Endometrium (tissue), 2 donors: ENCODE measurements around the gene SNX6.
"Not testable (repeated sequence)": the region's sequence is repeated elsewhere in the genome, so short reads cannot be mapped to it uniquely, and the experiment has no call there.

Experiments used
- FAIRE-seq: peaks from 2 replicates; lab custom pipeline; 2012; peaks lifted over from hg19 to GRCh38; lab: Jason Lieb, UNC
- donor health status: control.
- donor health status: control.

Gene SNX6

DNA sequence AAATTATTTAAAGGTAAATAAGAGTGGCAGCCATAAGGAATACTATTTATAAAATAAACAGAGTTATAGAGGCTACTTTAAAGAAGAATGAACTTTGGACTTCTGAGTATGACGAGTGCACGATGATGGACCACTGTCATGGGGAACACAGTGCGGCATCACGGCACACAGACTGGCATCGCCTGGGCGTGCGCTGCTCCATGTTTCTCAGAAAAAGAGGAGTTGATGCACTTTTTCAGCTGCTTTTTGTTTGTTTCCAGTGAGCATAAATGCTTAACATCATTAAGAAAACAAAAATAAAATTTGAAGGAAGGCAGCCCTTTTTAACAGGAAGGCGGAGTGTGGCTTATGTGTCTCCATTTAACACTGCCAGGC, 67.2 kb downstream of the SNX6 start:
- FAIRE-seq = no peak

DNA sequence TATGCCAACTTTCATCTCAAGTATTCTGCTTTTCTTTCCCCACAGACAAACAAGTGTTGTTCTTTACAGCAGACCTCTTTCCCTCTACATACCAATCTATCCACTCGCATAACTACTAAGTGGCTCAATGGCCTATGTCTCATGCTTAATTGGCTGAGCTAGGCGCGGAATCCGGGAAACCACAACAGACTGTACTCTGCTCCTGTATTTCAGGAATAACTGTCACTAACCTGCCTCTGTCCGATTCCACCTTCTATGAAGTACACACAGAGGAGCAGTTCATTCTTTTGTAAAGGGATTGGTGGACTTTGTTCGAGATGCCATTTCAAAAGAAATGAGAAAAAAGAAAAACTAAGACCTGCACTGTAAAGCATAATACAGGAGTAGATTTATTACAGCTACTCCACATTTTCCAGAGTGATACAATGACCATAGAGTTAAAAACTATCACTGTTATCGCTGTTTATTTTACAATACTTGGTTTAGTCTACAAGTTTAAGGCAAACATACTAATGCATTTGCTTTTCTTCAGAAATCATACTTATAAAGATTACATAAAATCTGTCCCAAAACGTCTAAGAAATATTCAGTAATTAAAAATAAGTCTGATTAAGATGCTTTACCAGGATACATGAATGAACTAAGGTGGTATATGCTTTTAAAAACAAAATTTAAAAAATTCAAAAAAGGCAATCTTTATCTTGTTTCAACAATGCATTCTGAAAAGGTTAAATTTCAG, 67.7 kb downstream of the SNX6 start:
- FAIRE-seq = not testable (repeated sequence)

DNA sequence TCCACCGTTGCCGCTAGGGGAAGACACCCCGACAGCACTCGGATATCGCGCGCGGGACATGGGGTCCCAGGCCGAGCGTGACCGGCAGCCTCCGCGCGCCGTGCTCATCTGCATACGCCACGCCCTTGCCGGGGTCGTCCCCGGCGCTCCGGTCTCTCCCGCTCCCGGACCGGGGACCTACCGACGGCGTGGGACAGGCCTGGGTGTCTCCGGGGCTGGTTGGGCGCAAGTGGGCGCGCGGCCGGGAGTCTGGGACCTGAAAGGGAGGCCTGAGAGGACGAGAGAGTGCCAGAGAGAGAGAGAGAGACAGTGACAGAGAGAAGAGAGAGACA, 73.5 kb downstream of the SNX6 start:
- FAIRE-seq = not testable (repeated sequence)

DNA sequence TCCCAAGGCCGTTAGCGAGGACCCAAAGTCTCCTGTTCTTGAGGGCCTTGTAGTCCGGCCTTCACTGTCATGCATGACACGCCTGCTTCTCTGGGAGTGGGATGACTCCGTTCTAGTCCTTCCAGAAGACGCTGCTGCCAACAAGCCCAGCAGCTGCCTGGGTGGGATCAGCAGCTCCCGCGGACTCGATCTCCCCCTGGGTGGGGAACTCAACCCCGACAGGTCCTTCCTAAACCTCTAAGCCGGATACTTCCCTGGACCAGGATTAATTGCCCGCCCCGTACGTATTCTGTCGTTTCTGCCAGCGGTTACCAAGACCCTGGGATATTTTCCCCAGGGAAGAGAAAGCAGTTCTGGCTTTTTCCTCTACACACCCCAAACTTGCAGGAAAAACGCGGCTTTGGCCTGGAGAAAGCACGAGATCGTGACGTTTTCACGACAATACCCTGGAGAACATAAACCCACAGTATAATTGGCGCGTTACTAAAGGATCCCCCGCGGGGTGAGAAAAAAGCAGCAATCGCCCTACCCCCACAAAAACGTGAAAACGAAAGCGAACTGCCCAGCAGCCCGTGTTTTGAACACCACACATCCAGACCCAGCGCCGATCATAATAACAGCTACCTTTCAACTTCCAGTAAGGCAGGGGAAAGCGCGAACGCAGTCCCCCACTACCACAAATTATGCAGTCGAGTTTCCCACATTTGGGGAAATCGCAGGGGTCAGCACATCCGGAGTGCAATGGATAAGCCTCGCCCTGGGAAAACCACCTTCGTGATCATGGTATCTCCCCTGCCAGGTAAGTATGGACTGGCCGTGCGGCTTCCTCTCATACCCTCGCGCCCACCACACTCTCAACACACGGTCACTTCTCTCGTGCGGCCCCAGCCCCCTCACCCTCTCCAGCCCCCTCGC, 74.1 kb downstream of the SNX6 start:
- peak; percentile 80 for FAIRE-seq

DNA sequence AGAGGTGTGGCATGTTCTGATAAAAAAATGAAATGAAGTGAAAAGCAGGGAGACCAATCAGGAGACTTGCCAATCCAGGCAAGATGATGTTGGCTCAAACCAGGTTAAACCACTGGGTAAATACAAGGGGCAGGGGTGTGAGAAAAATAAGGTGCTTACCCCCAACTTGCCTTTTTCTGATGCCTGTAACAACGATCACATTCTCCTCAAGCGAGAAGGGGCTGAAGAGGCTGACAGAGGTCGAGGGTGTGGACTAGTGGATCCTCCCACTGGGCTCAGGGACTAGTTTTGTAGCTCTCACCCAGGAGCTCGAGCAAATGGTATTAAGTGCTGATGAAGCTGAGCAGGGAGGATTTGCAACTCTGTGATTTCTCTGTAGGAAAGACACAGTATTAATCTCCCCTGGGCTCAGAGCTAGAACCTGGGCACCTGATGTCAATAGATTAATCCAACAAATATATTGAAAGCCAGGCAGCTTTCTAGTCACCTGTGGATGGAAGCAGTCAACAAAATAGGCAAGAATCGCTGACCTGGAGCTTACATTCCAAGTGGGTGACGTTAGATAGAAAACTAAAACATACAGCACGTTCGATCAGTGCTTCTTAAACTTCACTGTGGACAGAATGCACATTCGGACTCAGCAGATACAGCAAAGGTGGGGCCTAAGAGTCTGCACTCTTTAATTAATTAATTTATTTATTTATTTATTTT, 75.3 kb downstream of the SNX6 start:
- no peak for FAIRE-seq

DNA sequence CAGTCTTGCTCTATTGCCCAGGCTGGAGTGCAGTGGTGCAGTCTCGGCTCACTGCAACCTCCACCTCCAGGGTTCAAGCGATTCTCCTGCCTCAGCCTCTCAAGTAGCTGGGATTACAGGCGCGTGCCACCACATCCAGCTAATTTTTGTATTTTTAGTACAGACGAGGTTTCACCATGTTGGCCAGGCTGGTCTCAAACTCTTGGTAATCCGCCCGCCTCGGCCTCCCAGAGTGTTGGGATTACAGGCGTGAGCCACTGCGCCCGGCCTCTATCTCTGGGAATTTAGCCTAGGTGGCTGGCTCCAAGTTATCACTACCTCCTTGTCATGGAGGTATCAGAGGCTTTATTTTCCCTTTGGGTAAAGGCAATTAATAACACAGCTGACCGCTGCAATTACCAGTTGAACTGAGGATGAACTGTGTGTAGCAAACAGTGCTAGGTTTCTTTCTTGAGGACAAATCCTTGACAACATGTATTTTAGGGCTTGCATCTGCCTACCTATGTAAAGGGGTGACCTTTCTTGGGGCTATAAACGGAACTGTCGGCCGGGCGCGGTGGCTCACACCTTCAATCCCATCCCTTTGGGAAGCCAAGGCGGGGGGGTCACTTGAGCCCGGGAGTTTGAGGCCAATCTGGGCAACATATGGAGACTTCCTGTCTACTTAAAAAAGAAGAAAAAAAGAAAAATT, 80.5 kb downstream of the SNX6 start:
- FAIRE-seq = not testable (repeated sequence)

DNA sequence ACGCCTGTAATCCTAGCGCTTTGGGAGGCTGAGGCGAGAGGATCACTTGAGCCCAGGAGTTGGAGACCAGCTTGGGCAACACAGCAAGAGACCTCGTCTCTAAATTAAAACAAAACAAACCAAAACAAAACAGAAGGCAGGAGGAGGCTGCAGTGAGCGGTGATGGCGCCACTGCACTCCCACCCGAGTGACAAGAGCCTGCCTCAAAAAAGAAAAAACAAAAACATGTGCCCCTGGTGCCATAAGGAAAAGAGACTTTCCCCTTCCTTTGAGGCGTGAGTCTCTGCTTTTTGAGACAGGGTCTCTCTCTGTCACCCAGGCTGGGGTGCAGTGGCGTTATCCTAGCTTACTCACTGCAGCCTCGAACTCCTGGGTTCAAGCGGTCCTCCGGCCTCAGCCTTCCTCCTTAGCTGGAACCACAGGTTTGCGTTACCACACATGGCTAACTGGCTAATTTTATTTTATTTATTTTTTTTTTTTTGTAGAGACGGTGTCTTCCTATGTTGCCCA, 81.4 kb downstream of the SNX6 start:
- no peak for FAIRE-seq

DNA sequence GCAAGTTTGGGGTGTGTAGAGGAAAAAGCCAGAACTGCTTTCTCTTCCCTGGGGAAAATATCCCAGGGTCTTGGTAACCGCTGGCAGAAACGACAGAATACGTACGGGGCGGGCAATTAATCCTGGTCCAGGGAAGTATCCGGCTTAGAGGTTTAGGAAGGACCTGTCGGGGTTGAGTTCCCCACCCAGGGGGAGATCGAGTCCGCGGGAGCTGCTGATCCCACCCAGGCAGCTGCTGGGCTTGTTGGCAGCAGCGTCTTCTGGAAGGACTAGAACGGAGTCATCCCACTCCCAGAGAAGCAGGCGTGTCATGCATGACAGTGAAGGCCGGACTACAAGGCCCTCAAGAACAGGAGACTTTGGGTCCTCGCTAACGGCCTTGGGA, 82.8 kb downstream of the SNX6 start:
- not testable (repeated sequence) for FAIRE-seq

DNA sequence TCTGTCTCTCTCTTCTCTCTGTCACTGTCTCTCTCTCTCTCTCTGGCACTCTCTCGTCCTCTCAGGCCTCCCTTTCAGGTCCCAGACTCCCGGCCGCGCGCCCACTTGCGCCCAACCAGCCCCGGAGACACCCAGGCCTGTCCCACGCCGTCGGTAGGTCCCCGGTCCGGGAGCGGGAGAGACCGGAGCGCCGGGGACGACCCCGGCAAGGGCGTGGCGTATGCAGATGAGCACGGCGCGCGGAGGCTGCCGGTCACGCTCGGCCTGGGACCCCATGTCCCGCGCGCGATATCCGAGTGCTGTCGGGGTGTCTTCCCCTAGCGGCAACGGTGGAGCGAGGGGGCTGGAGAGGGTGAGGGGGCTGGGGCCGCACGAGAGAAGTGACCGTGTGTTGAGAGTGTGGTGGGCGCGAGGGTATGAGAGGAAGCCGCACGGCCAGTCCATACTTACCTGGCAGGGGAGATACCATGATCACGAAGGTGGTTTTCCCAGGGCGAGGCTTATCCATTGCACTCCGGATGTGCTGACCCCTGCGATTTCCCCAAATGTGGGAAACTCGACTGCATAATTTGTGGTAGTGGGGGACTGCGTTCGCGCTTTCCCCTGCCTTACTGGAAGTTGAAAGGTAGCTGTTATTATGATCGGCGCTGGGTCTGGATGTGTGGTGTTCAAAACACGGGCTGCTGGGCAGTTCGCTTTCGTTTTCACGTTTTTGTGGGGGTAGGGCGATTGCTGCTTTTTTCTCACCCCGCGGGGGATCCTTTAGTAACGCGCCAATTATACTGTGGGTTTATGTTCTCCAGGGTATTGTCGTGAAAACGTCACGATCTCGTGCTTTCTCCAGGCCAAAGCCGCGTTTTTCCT, 83.4 kb downstream of the SNX6 start:
- FAIRE-seq = peak; percentile 98

DNA sequence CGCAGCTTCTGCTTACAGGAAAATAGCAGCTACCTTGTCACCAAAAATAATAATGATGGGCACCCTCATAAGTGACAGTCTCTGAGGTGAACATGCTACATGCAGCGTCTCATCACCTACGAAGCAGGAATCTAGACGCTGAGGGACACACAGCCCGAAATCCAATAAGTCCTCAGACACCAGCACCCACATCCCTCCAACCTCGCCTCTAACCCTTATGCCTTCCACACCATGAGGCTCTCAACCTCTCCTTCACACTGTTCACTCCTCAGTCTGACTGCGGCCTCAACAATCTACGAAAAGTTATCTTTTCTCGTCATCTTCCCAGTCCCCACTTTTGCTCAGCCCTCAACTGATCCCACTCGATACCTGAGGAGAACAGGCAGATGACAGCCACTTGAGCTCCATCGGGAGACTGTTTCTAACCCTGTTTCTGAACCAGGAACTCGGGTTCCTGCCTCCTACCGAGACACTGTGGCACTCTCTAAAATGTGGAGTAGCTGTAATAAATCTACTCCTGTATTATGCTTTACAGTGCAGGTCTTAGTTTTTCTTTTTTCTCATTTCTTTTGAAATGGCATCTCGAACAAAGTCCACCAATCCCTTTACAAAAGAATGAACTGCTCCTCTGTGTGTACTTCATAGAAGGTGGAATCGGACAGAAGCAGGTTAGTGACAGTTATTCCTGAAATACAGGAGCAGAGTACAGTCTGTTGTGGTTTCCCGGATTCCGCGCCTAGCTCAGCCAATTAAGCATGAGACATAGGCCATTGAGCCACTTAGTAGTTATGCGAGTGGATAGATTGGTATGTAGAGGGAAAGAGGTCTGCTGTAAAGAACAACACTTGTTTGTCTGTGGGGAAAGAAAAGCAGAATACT, 89.5 kb downstream of the SNX6 start:
- not testable (repeated sequence) for FAIRE-seq

DNA sequence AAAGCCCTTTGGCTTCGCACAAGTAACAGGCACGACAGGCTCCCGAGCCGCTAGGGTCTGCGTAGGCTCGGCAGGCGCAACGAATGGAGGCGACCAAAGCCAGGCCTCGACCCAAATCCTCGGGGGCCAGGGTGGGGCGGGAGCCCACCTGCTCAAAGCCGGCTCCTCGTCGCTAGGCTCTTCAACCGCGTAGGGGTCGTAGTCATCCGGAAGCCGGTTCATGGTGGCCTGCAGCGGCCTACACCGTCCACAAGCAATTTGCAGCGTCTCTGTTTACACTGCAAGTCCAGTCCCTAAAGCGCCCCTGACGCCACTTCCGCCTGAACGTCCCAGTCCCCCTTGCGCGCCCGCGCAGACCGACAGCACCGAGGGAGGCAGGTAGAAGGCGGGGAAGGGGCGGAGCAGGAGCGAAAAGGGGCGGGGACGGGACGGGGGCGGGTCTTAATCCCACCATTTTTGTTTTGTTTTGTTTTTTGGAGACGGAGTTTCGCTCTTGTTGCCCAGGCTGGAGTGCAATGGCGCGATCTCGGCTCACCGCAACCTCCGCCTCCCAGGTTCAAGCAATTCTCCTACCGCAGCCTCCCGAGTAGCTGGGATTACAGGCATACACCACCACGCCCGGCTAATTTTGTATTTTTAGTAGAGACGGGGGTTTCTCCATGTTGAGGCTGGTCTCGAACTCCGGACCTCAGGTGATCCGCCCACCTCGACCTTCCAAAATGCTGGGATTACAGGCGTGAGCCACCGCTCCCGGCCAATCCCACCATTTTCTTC, 90.4 kb downstream of the SNX6 start, which contains the start of gene EAPP:
TSS of gene EAPP (minus strand) at position 295 of the 774 bp plus-strand sequence. CDS start at position 222, 73 bp downstream.
- FAIRE-seq = no peak

DNA sequence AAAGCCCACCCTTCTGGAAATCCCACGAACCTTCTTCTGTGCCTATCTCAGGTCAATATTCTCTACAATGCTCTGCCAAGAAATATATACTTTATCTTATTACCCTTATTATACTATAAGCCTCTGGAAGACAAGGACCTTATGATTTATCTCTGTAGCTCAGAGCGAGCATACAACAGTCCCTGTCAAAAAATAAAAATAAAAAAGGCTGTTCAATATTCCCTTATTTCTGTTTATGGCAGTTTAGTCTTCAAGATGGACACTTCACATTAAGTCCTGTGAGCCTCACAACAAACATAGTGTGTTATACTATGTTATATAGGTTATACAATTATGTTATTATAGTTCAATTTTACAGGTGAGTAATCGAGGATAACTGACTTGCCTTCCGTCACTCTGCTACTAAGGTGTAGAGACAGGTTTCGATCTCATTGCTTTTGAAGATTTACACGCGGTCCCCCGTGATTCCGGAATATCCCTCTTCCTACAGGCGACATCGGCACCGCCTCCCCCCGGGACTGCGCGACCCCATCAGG, 91.0 kb downstream of the SNX6 start:
- FAIRE-seq = no peak

DNA sequence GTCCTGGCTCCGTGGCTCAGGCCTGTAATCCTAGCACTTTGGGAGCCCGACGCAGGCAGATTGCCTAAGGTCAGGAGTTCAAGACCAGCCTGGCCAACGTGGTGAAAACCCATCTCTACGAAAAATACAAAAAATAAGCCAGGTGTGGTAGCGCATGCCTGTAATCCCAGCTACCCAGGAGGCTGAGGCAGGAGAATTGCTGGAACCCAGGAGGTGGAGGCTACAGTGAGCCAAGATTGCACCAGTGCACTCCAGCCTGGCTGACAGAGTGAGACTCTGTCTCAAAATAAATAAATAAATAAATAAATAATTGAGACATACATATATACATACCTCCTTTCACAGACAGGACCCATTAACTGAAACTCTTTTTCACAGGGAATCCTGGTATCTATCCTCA, 91.9 kb downstream of the SNX6 start:
- FAIRE-seq = not testable (repeated sequence)

DNA sequence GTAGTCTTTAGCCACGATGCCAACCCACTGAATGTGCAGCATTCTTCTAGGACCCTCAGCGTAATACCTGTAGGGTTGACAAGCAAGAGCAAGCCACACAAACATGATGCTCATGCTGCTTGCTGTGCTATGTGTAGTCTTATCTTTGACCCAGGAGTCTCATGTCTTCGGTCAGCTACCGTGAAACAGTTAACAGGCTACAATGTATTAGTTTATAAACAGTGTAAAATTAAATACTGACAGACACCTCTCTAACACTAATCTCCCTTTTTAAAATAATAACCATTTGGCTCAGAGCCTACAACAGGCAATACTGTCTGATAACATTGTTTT, 92.3 kb downstream of the SNX6 start:
- no peak for FAIRE-seq

DNA sequence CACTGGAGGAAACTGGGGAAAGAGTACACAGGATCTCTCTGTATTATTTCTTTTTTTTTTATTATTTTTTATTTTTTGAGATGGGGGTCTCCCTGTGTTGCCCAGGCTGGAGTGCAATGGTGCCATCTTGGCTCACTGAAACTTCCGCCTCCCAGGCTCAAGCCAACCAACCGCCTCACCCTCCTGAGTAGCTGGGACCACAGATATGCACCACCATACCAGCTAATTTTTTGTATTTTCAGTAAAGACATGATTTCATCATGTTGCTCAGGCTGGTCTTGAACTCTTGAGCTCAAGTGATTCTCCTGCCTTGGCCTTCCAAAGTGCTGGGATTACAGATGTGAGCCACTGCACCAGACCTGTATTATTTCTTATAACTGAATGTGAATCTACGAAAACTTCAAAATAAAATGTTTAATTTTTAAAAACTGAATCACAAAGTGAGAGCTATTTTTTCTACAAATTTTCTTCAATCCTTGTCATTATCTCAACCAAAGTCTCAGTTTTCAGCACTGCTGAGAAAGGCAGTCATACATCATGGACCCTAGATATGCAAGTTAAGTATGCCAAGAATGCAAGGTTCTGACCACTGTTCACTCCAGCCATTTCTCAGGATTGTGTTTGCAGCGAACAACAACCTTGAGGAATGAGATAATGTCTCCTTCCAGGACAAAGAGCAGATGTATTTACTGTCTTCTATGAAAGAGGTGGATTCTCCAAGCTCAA, 92.8 kb downstream of the SNX6 start:
- FAIRE-seq = no peak

DNA sequence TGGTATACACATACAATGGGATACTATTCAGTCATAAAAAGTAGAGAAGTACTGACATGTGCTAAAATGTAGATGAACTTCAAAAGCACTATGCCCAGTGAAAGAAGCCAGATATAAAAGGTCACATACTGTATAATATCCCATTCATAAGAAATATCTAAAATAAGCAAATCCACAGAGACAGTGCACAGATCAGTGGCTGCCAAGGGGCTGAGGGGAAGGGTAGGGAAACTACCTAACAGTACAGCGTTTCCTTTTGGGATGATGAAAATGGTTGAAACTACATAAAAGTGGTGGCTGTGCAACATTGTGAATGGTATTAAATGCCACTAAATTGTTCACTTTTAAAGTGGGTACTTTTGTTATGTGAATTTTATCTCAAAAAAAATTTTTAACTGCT, 102.4 kb downstream of the SNX6 start:
- FAIRE-seq = no peak

DNA sequence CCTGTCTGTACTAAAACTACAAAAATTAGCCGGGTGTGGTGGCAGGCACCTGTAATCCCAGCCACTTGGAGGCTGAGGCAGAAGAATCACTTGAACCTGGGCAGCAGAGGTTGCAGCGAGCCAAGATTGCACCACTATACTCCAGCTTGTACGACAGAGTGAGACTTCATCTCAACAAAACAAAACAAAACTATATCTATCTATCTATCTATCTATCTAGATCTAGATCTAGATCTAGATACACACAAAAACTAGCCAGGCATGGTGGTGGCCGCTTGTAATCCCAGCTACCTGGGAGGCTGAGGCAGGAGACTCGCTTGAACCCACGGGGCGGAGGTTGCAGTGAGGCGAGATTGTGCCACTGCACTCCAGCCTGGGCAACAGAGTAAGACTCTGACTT, 105.7 kb downstream of the SNX6 start:
- FAIRE-seq = not testable (repeated sequence)

DNA sequence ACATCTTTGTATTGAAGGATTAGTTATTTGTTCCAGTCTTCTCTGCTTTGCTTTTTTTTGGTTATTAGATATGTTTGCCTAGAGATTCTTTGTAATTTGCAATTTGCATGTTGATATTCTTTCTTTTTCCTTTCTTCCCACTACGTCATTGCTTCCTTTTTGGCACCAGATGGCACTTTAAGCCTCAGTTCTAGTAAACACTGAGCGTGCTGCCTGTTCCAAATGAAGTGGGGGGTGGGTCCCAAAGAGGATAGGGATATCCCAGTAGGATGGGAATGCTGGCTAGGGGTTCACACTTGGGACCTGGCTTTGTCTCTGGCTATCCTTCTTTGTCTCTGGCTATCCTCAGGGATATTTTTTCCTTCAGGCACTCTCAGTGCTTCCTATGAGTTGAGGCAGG, 107.5 kb downstream of the SNX6 start:
- FAIRE-seq = no peak
